Thoracic aorta (tissue), 2 donors: ENCODE results near the gene ZBTB16. TPM values are rescaled to one million over a fixed set of nuclear protein-coding genes. Genes with fewer than 3 reads are reported as not detected.
A peak's percentile ranks its signal among the peaks of the same experiment; 100 is the strongest.

Source experiments
- ATAC-seq: fragments of 150-250 bp; one replicate; pipeline ENCODE4 v1.8.0; 2017; ENCODE audit warnings: low read depth; ENCODE audit not compliant: insufficient number of reproducible peaks, low FRiP score
- DNase-seq: peaks from one replicate; pipeline ENCODE4 v3.0.0-alpha.2; 2020; ENCODE audit warnings: low spot score
- H3K27ac ChIP-seq, 2 donors: fragments of 200-600 bp; sonication (generic); 1 replicate in 1 of 2; 2 replicates in 1 of 2; pipeline ENCODE4 v1.5.1; 2016; ENCODE audit warnings: mild to moderate bottlenecking in 2 of 2, moderate library complexity in 2 of 2
- H3K27me3 ChIP-seq: fragments of 200-600 bp; sonication (generic); replicated peaks from 2 replicates; pipeline ENCODE4 v1.6.0; 2016; ENCODE audit warnings: mild to moderate bottlenecking; ENCODE audit not compliant: insufficient read depth
- H3K36me3 ChIP-seq: fragments of 200-600 bp; sonication (generic); one replicate; pipeline ENCODE4 v1.5.1; 2016
- H3K4me1 ChIP-seq, 2 donors: fragments of 200-600 bp; sonication (generic); 1 replicate in 1 of 2; 2 replicates in 1 of 2; pipeline versions ENCODE4 v1.5.1 to v1.6.0; 2016; ENCODE audit warnings: low read depth in 2 of 2, mild to moderate bottlenecking in 1 of 2; ENCODE audit not compliant: control insufficient read depth in 1 of 2
- H3K4me3 ChIP-seq: fragments of 200-600 bp; sonication (generic); 2 replicates; pipeline ENCODE4 v1.5.1; 2016; ENCODE audit warnings: mild to moderate bottlenecking
- H3K9me3 ChIP-seq: fragments of 200-600 bp; sonication (generic); 2 replicates; pipeline ENCODE4 v1.5.1; 2016
- total RNA-seq, 2 donors: library from RNA; depleted of rRNA; stranded (reverse); fragments of >200 nt; gene quantifications; one replicate each; pipeline versions ENCODE4 v1.1.0 to v1.2.3, GENCODE V29; 2016
- TF ChIP-seq, protein P1 (sequence below): fragments of 200-600 bp; sonication (generic); IDR thresholded peaks from one replicate; pipeline ENCODE4 v1.5.1; 2019; ENCODE audit warnings: antibody characterized with exemption

ZBTB16 gene
- total RNA-seq, 2 donors from 2014 or later = 314 to 545 TPM

DNA sequence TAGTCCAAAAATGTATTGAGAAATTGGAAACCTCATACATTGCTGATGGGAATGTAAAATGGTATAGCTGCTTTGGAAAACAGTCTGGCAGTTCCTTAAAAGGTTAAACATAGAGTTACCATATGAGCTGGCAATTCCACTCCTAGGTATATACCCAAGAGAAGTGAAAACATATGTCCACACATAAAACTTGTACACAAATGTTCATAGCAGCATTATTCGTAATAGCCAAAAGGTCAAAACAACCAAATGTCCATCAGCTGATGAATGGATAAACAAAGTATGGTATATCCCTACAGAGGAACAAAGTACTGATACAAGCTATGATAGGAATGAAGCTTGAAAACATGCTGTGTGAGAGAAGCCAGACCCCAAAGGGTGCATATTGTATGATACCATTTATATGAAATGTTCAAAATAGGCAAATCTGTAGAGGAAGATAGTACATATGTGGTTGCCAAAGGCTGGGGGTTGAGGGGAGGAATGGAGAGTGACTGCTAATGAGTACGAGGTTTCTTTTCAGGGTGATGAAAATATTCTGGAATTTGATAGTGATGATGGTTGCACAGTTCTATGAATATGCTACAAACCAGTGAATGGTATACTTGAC lies 85.8 kb downstream of the ZBTB16 start:
- DNase-seq (no peak), ATAC-seq (no peak)
- Histone ChIP-seq H3K27me3 (no peaks in the 10 kb centered on the region), H3K9me3 (no peaks in the 10 kb centered on the region), H3K4me3 (no peak overlapping the region), H3K4me1 (peaks cover 89 to 100% of the 10 kb centered on the region in 2 donors), H3K27ac (peak overlapping the region; percentile 96 to 97), H3K36me3 (peaks cover 16% of the 10 kb centered on the region)
- TF ChIP-seq, protein P1, sequence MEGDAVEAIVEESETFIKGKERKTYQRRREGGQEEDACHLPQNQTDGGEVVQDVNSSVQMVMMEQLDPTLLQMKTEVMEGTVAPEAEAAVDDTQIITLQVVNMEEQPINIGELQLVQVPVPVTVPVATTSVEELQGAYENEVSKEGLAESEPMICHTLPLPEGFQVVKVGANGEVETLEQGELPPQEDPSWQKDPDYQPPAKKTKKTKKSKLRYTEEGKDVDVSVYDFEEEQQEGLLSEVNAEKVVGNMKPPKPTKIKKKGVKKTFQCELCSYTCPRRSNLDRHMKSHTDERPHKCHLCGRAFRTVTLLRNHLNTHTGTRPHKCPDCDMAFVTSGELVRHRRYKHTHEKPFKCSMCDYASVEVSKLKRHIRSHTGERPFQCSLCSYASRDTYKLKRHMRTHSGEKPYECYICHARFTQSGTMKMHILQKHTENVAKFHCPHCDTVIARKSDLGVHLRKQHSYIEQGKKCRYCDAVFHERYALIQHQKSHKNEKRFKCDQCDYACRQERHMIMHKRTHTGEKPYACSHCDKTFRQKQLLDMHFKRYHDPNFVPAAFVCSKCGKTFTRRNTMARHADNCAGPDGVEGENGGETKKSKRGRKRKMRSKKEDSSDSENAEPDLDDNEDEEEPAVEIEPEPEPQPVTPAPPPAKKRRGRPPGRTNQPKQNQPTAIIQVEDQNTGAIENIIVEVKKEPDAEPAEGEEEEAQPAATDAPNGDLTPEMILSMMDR = no peak

- peak; percentile 64 for ATAC-seq
- H3K27me3 ChIP-seq = no peaks in the 10 kb centered on the region
- H3K36me3 ChIP-seq = no peaks in the 10 kb centered on the region
- no peak for DNase-seq
- TF ChIP-seq, protein P1 = no peak
- peak overlapping the region; percentile 23 for H3K4me3 ChIP-seq
- H3K27ac ChIP-seq = peak overlapping the region; percentile 96 to 97
- no peaks in the 10 kb centered on the region for H3K9me3 ChIP-seq
- peaks cover 89 to 100% of the 10 kb centered on the region in 2 donors for H3K4me1 ChIP-seq
Observed at GRCh38 chr11:114147375-114148012, 88.0 kb downstream of the ZBTB16 start.

DNA sequence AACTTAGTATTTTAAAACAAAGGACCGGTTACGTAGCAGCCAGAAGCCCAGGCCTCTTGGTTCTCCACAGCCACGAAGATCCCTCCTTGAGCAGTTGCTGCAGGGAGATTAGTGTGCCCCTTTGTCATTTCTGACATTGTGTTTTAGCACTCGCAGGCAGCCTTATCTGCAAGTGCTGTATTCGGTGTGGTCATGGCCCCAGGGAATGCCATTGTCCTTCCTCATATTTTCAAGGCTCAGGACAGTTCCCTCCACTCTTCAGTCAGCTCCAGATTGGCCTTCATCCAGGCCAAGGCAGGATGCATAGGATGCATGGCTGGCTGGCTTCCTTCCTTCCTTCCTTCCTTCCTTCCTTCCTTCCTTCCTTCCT lies 88.5 kb downstream of the ZBTB16 start:
- peaks cover 89 to 100% of the 10 kb centered on the region in 2 donors for H3K4me1 ChIP-seq
- no peaks in the 10 kb centered on the region for H3K36me3 ChIP-seq
- H3K27me3 ChIP-seq = no peaks in the 10 kb centered on the region
- H3K27ac ChIP-seq = peak overlapping the region; percentile 96 to 97
- no peaks in the 10 kb centered on the region for H3K9me3 ChIP-seq
- DNase-seq = no peak
- no peak for ATAC-seq
- TF ChIP-seq, protein P1 = no peak
- peak overlapping the region; percentile 23 for H3K4me3 ChIP-seq

DNA sequence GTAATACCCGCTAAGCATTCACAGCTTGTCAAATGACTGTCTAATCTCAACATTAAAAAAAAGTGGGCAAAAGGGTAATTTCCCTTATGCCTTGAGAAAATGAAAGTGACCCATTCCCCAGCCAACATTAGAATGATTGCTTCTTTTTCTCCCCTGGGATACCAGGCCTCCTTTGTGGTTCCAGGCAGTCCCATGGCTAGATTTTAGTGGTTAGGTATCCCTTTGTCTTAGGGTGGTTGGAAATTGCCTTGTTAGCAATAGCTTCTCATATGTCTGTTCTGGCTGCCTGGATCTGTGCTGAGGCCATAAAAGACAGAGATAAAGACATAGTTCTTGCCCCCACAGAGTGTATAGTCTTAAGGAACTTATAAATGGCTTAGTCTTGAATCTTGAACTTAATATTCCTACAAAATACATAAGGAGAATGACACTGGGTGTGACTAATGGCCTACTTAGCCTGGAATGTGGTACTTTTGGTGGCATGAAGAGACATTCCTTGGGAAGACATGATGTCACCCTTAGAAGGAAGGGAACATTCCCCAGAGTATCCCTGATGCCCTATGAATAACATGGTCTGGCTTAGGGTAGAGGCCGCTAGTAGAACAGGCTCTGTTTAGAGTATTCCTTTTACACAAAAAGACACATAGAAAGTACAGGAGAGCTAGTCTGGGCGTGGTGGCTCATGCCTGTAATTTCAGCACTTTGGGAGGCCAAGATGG lies 90.3 kb downstream of the ZBTB16 start:
- Histone ChIP-seq H3K36me3 (no peaks in the 10 kb centered on the region), H3K27ac (peak overlapping the region; percentile 96 to 97), H3K27me3 (no peaks in the 10 kb centered on the region), H3K9me3 (no peaks in the 10 kb centered on the region), H3K4me1 (peaks cover 91 to 98% of the 10 kb centered on the region in 2 donors), H3K4me3 (no peak overlapping the region)
- TF ChIP-seq, protein P1 = no peak
- ATAC-seq (no peak), DNase-seq (no peak)

- H3K4me3 ChIP-seq = no peak overlapping the region
- H3K36me3 ChIP-seq = peaks cover under 1% of the 10 kb centered on the region
- peaks cover 93 to 98% of the 10 kb centered on the region in 2 donors for H3K4me1 ChIP-seq
- TF ChIP-seq, protein P1 = no peak
- H3K27ac ChIP-seq = peak overlapping the region; percentile 96 to 97
- no peaks in the 10 kb centered on the region for H3K27me3 ChIP-seq
- no peak for ATAC-seq
- H3K9me3 ChIP-seq = no peaks in the 10 kb centered on the region
- DNase-seq = no peak
Observed at GRCh38 chr11:114150671-114151070, 91.2 kb downstream of the ZBTB16 start.
